ENCODE data around the gene KIAA0040. TPM values are rescaled to one million over a fixed set of nuclear protein-coding genes. Genes with fewer than 3 reads are reported as not detected.

The KIAA0040 gene
- total RNA-seq, 2 experiments from 2014 or later = 25.4 to 26.1 TPM

DNA sequence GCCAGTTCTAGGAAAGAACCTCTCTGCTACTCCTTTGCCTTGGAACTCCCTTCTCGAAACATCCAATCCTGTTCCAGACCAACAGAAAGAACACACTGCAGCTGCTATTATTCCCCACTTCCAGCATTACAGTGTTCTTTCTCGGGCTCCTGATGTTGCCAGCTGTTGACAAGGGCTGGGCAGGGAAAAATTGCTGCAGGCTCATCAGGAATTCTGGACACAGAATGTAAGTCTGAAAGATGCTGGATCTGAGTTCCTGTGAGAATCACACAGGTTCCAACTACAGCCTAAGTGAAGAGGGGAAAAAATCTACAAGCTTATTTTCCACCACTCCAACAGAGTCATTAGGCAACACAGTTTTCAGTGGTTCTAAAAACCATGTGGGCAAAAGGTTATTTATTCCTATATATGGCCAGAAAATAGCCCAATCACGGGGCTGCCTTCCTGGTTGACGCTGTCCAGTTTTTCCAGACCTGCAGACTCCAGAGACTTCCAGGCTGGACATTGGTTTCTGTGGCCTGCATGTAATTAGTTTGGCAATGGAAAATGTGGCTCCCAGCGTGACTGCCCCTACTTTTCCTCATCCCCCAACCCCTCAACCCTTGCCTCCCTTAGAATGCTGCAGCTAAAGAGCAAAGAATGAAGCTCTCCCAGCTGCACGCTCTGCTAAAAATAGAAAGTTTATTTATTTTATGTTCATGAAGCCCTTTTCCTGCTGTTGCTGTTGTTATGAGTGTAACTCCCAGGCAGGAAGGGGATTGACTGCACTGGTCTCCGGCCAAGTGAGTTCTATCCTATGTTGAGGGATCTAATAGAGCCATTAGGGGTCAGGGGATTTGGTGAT, 8.3 kb upstream of the KIAA0040 start:
- CTCF ChIA-PET = interaction anchor here (0.9 to 1.0 kb wide), 2 partner anchors 35 to 49 kb away, joined by 3 to 4 read pairs; no protein-coding TSS in a partner anchor
- Mint-ChIP-seq H3K36me3 (ENCODE audit: low read depth) (no peaks in the 10 kb centered on the region), H3K4me3 (no peak overlapping the region), H3K4me1 (peaks cover 11% of the 10 kb centered on the region), H3K9me3 (ENCODE audit: low read depth) (no peaks in the 10 kb centered on the region), H3K27ac (no peak overlapping the region), H3K27me3 (no peaks in the 10 kb centered on the region)
- no peak for DNase-seq
- POLR2A ChIA-PET = no interaction called here
- intact Hi-C loops (cut with DNase I, micrococcal nuclease) = no loop called here
- no peak for ATAC-seq

DNA sequence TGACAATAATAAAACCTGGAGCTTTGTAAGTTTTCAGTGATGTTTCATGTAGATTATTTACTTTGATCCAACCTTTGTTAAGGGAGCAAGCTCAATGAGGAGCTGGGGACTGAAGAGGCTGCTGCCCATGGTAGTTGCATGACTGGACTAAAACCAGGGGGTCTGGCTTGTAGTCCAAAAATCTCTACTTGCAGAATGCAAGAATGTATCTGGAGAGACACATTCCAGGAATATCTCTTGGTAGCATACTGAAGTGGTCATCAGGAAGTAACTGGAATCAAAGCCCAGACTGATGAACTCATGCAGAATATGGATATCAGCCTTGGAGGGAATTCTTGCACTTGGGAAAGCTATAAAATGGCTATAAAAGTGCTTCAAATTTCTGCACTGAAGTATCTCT, 5.8 kb upstream of the KIAA0040 start:
- no peak overlapping the region for H3K4me3 Mint-ChIP-seq
- no peaks in the 10 kb centered on the region for H3K9me3 Mint-ChIP-seq (ENCODE audit: low read depth)
- H3K4me1 Mint-ChIP-seq = peaks cover 9% of the 10 kb centered on the region
- H3K27me3 Mint-ChIP-seq = no peaks in the 10 kb centered on the region
- ChIA-PET POLR2A (no interaction called here), CTCF (interaction anchor here (0.7 to 1.6 kb wide), 3 partner anchors 10 to 43 kb away, joined by 3 to 7 read pairs (median 3); no protein-coding TSS in a partner anchor)
- no peak for ATAC-seq
- no peak for DNase-seq
- no peaks in the 10 kb centered on the region for H3K36me3 Mint-ChIP-seq (ENCODE audit: low read depth)
- intact Hi-C loops (cut with DNase I, micrococcal nuclease) = loop anchor here in 1 of 2 experiments (10.0 kb wide), 1 partner anchor 1334 kb away; the partner anchor contains the start of genes GAS5 and ZBTB37
- H3K27ac Mint-ChIP-seq = no peak overlapping the region

DNA sequence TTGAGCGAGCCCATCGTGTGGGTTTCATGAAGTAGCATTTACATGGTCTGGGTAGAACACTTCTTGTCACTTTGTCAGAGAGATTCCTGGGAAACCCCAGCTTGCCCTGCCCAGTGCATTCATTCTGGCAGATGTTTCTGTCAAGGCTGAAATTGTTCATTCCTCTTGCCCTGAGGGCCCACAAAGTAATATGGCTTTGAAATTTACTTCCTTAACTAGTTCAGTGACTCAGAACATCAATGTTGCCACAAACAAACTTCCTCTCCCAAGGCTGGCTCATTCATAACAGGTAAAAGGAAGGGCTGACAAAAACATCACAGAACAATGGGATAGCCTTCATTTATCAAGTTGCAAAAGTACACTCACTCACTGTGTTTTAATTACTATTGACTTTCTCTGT, 5.0 kb upstream of the KIAA0040 start:
- POLR2A ChIA-PET = no interaction called here
- Mint-ChIP-seq H3K4me1 (peaks cover 12% of the 10 kb centered on the region), H3K27ac (no peak overlapping the region), H3K9me3 (ENCODE audit: low read depth) (no peaks in the 10 kb centered on the region), H3K36me3 (ENCODE audit: low read depth) (no peaks in the 10 kb centered on the region), H3K27me3 (no peaks in the 10 kb centered on the region), H3K4me3 (no peak overlapping the region)
- no peak for ATAC-seq
- no peak for DNase-seq
- CTCF ChIA-PET = no interaction called here
- intact Hi-C loops (cut with DNase I, micrococcal nuclease) = loop anchor here in 1 of 2 experiments (10.0 kb wide), 1 partner anchor 1333 kb away; the partner anchor contains the start of genes GAS5 and ZBTB37

DNA sequence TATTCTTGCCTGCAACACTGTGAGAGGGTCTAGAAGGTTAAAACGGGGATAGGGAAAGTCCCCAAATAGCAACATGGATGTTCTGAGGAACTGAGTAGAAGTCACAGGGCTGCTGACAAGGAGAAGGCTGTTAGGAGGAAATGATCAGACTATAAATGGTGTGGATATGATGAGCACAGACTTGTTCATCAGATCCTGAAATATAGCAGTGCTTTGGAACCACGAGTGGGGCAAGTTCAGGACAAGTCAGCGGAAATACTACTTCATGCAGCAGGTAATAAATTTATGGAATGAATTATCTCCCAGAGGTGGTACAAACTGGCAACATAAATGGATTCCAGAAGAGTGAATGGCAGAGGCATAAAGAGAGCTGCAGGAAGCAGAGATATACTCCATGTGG, 3.2 kb upstream of the KIAA0040 start:
- ChIA-PET POLR2A (interaction anchor here (0.7 kb wide), 1 partner anchor 120 kb away, joined by 3 read pairs; no protein-coding TSS in a partner anchor), CTCF (interaction anchor here (0.9 to 2.7 kb wide), 6 partner anchors 13 to 123 kb away, joined by 3 to 7 read pairs (median 4); no protein-coding TSS in a partner anchor)
- H3K27me3 Mint-ChIP-seq = no peaks in the 10 kb centered on the region
- H3K4me1 Mint-ChIP-seq = peaks cover 18% of the 10 kb centered on the region
- DNase-seq (no peak), ATAC-seq (no peak)
- no peaks in the 10 kb centered on the region for H3K36me3 Mint-ChIP-seq (ENCODE audit: low read depth)
- no peak overlapping the region for H3K4me3 Mint-ChIP-seq
- no peaks in the 10 kb centered on the region for H3K9me3 Mint-ChIP-seq (ENCODE audit: low read depth)
- H3K27ac Mint-ChIP-seq = no peak overlapping the region
- intact Hi-C loops (cut with DNase I, micrococcal nuclease) = loop anchor here in 1 of 2 experiments (10.0 kb wide), 1 partner anchor 1331 kb away; the partner anchor contains the start of genes GAS5 and ZBTB37

GRCh38 chr1:175195281-175195680, 2.7 kb upstream of the KIAA0040 start:
- ATAC-seq = no peak
- Mint-ChIP-seq H3K27me3 (no peaks in the 10 kb centered on the region), H3K4me3 (no peak overlapping the region), H3K9me3 (ENCODE audit: low read depth) (no peaks in the 10 kb centered on the region), H3K36me3 (ENCODE audit: low read depth) (peaks cover 4% of the 10 kb centered on the region), H3K27ac (no peak overlapping the region), H3K4me1 (peaks cover 23% of the 10 kb centered on the region)
- POLR2A ChIA-PET = no interaction called here
- intact Hi-C loops (cut with DNase I, micrococcal nuclease) = loop anchor here in 1 of 2 experiments (10.0 kb wide), 1 partner anchor 1330 kb away; the partner anchor contains the start of genes GAS5 and ZBTB37
- DNase-seq = no peak
- CTCF ChIA-PET = interaction anchor here (0.6 to 2.7 kb wide), 6 partner anchors 8 to 313 kb away, joined by 3 to 7 read pairs (median 4); no protein-coding TSS in a partner anchor

DNA sequence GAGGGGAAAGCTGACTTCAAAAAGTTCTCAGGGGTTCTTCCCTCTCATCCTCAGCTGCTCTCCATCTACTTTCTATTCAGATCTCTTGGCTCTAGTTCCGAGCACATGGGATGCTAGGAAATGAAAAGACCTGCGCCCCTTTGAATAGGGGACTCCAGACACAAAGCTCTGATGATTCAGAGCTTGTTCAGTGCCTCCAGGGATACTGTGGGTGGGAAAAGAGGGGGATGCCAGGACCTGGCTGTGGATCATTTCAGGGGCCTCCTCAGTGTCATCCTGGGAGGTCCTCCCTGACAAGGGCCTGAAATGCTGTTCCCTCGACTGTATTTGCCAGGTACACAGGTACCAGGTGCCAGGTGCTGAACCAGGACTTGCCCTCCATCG, 943 bp upstream of the KIAA0040 start:
- peaks cover 15% of the 10 kb centered on the region for H3K36me3 Mint-ChIP-seq (ENCODE audit: low read depth)
- H3K4me1 Mint-ChIP-seq = peaks cover 41% of the 10 kb centered on the region
- ChIA-PET POLR2A (no interaction called here), CTCF (interaction anchor here (0.6 to 1.3 kb wide), 6 partner anchors 10 to 68 kb away, joined by 3 to 5 read pairs (median 4); no protein-coding TSS in a partner anchor)
- intact Hi-C loops (cut with DNase I, micrococcal nuclease) = loop anchor here (2.0 to 10.0 kb wide), 7 partner anchors 39 to 1717 kb away; partner anchors contain the start of genes ZBTB37 (in 2 of the 2), COP1 (in 1 of the 2), GAS5 (in 1 of the 2) and MRPS14 (in 1 of the 2)
- no peaks in the 10 kb centered on the region for H3K9me3 Mint-ChIP-seq (ENCODE audit: low read depth)
- H3K27ac Mint-ChIP-seq = no peak overlapping the region
- H3K4me3 Mint-ChIP-seq = peak overlapping the region; percentile 99
- DNase-seq (no peak), ATAC-seq (no peak)
- no peaks in the 10 kb centered on the region for H3K27me3 Mint-ChIP-seq

DNA sequence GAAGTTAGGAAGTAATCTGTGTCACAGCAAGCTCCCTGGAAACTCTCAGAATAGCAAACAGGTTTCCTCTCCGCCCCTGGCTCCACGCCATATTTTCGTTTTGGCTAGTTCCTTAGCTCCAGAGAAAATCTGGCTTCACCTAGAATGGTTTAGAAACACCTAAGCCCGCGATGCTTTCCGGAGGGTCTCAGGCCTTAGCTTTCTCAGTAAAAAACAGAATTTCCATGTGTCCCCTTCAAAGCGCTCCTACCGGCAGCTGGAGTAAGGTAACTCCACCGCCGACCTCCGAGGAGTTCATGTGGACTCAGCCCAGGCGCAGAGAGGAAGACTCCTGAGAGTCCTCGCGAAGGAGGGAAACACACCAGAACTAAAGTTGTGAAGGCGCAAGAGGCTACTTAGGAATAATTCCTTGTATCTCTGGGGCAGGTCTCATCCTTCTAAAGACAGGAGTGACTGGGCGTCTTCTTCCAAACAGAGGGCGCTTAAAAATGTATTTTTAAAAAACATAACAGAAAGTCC, 406 bp downstream of the KIAA0040 start:
- Mint-ChIP-seq H3K27ac (peak overlapping the region; percentile 93), H3K27me3 (no peaks in the 10 kb centered on the region), H3K9me3 (ENCODE audit: low read depth) (no peaks in the 10 kb centered on the region), H3K4me1 (peaks cover 48% of the 10 kb centered on the region), H3K4me3 (peak overlapping the region; percentile 99), H3K36me3 (ENCODE audit: low read depth) (peaks cover 27% of the 10 kb centered on the region)
- peak; percentile 32 for ATAC-seq
- DNase-seq = peak; percentile 65
- CTCF ChIA-PET = interaction anchor here (0.7 to 5.7 kb wide), 14 partner anchors 9 to 126 kb away, joined by 3 to 31 read pairs (median 5); no protein-coding TSS in a partner anchor
- POLR2A ChIA-PET = interaction anchor here (1.0 to 1.2 kb wide), 3 partner anchors 9 to 193 kb away, joined by 4 to 6 read pairs (median 4); partner anchors contain the start of gene CACYBP
- intact Hi-C loops (cut with DNase I, micrococcal nuclease) = loop anchor here (1.0 to 10.0 kb wide), 10 partner anchors 17 to 1715 kb away; partner anchors contain the start of genes MRPS14 (in 2 of the 2), ZBTB37 (in 2 of the 2), CACYBP (in 1 of the 2) and COP1 (in 1 of the 2)

DNA sequence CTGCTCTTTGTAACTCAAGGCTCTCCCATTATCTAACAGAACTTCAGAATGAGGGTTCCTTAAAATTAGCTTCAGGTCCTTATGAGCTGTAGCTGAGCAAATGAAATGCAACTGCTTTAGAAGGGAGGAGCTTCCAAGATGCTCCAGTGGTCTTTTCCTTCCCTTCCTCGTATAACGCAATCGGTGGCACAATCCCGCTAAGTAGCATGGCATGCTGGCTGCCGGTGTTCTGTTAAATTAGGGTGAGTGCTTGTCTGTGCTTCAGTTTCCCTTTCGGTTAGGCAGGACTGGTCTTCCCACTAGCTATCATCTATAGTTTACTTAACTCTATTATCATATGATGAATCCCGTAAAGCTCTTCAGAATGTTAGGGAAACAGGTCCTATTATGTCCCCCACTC, 917 bp downstream of the KIAA0040 start:
- Mint-ChIP-seq H3K4me1 (peaks cover 53% of the 10 kb centered on the region), H3K9me3 (ENCODE audit: low read depth) (no peaks in the 10 kb centered on the region), H3K4me3 (peak overlapping the region; percentile 99), H3K27ac (peak overlapping the region; percentile 93), H3K27me3 (no peaks in the 10 kb centered on the region), H3K36me3 (ENCODE audit: low read depth) (peaks cover 32% of the 10 kb centered on the region)
- CTCF ChIA-PET = interaction anchor here (0.6 to 5.7 kb wide), 16 partner anchors 9 to 126 kb away, joined by 3 to 31 read pairs (median 4); no protein-coding TSS in a partner anchor
- intact Hi-C loops (cut with DNase I, micrococcal nuclease) = loop anchor here (1.0 to 10.0 kb wide), 10 partner anchors 18 to 1715 kb away; partner anchors contain the start of genes MRPS14 (in 2 of the 2), ZBTB37 (in 2 of the 2), CACYBP (in 1 of the 2) and COP1 (in 1 of the 2)
- POLR2A ChIA-PET = interaction anchor here (1.0 to 1.2 kb wide), 4 partner anchors 8 to 192 kb away, joined by 3 to 6 read pairs (median 4); partner anchors contain the start of gene CACYBP
- DNase-seq = peak; percentile 48
- ATAC-seq = peak; percentile 37

GRCh38 chr1:175188936-175189335, 3.6 kb downstream of the KIAA0040 start:
- Mint-ChIP-seq H3K36me3 (ENCODE audit: low read depth) (peaks cover 46% of the 10 kb centered on the region), H3K4me1 (peaks cover 80% of the 10 kb centered on the region), H3K9me3 (ENCODE audit: low read depth) (no peaks in the 10 kb centered on the region)

DNA sequence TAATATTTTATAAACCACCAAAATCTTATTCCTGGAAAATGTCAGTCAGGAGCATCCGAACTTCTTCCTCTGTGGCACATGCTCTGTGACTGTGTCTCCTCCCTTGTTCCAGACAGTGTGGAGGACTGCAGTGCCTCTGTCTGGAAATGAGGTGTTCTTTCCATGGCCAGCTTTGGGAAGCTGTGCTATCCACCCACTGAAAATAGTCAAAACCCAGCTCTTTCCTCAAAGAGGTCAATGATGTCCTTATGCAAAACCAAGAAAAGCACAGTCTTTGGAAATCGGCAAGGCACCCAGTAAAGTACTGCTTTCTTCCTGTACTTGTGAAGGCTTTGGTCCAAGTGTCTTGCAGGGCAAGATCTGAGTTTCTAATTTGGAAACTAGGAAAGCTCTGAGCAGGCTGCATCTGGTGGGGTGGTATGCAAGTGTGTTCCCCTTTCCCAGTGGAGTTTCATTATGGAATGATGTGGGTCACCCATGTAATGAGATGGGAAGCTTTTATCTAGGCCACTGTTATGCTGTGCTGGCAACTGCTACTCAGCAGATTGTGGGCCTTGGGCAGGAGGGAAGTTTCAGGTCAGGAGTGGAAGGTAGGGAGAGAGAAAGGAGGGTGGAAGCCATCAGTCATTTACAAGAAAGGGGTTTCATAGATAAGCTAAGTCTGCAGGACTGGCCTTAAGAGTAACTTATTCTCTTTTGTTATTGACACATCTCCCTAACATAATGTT, 6.0 kb downstream of the KIAA0040 start:
- Mint-ChIP-seq H3K27me3 (no peaks in the 10 kb centered on the region), H3K27ac (peak overlapping the region; percentile 68), H3K9me3 (ENCODE audit: low read depth) (no peaks in the 10 kb centered on the region), H3K4me1 (peaks cover 98% of the 10 kb centered on the region), H3K4me3 (no peak overlapping the region), H3K36me3 (ENCODE audit: low read depth) (peaks cover 61% of the 10 kb centered on the region)
- ATAC-seq (no peak), DNase-seq (no peak)
- intact Hi-C loops (cut with DNase I, micrococcal nuclease) = no loop called here
- POLR2A ChIA-PET = interaction anchor here (1.4 kb wide), 1 partner anchor 18 kb away, joined by 3 read pairs; no protein-coding TSS in a partner anchor
- CTCF ChIA-PET = interaction anchor here (1.3 to 5.7 kb wide), 6 partner anchors 23 to 131 kb away, joined by 3 to 31 read pairs (median 8); no protein-coding TSS in a partner anchor

More at GRCh38 chr1:175188936-175189335, 3.6 kb downstream of the KIAA0040 start:
- intact Hi-C loops (cut with DNase I, micrococcal nuclease) = loop anchor here in 1 of 2 experiments (2.0 kb wide), 1 partner anchor 160 kb away; no protein-coding TSS in a partner anchor
- ATAC-seq (peak; percentile 60), DNase-seq (peak; percentile 80)
- POLR2A ChIA-PET = interaction anchor here (1.3 kb wide), 1 partner anchor 15 kb away, joined by 3 read pairs; no protein-coding TSS in a partner anchor
- Mint-ChIP-seq H3K27me3 (no peaks in the 10 kb centered on the region), H3K4me3 (peak overlapping the region; percentile 99), H3K27ac (peak overlapping the region; percentile 93)
- CTCF ChIA-PET = interaction anchor here (0.7 to 5.7 kb wide), 12 partner anchors 9 to 166 kb away, joined by 3 to 31 read pairs (median 4); partner anchors contain the start of gene MRPS14
